Stomach (tissue), 4 donors: ENCODE data around the gene LDLRAD3.

Experiments used
- EP300 ChIP-seq: sonication (generic); formaldehyde crosslinking; IDR thresholded peaks from one replicate; pipeline ENCODE4 v1.6.1; 2017; ENCODE audit warnings: antibody characterized with exemption
- POLR2A ChIP-seq, 4 donors: fragments of 450-650 bp; IDR thresholded peaks; one replicate each; pipeline ENCODE4 v1.6.1; 2016; ENCODE audit warnings: antibody characterized with exemption in 4 of 4, control low read depth in 2 of 4, mild to moderate bottlenecking in 1 of 4, moderate library complexity in 1 of 4
- POLR2AphosphoS5 ChIP-seq, 3 donors: sonication (generic); formaldehyde crosslinking; IDR thresholded peaks; one replicate each; pipeline ENCODE4 v1.6.1; 2016; ENCODE audit warnings: antibody characterized with exemption in 3 of 3
- TF ChIP-seq, protein P1 (sequence below), 7 experiments: fragments of 450-650 bp in 4 of 7; fragments of 200-600 bp in 3 of 7; sonication (generic) in 3 of 7; IDR thresholded peaks; one replicate each; pipeline ENCODE4 v1.5.1; 2016 to 2019; ENCODE audit warnings: antibody characterized with exemption in 7 of 7, control low read depth in 2 of 7, mild to moderate bottlenecking in 1 of 7

DNA sequence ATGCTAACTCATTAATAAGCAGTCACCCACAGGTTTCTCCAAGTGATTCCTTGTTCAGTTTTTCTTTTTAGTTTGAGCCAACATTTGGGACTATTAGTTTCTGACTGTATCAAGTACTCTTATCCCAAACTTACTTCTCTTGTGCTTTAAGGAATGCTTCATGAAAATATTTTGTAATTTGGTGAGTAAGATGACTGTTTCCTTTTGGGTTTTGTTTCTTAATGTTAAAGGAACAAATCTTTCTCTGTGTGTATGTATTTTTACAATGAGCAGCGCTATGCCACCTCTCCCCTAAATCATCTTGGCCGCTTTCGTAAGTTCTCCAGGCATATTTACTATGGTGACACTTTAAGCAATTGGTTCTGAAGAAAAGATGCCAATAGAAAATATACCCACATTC is 72.4 kb downstream of the LDLRAD3 start:
- TF ChIP-seq POLR2AphosphoS5 (IDR thresholded peaks at IDR 0.05) (no peak), POLR2A (IDR thresholded peaks at IDR 0.05) (no peak), EP300 (no peak)
- TF ChIP-seq, protein P1, sequence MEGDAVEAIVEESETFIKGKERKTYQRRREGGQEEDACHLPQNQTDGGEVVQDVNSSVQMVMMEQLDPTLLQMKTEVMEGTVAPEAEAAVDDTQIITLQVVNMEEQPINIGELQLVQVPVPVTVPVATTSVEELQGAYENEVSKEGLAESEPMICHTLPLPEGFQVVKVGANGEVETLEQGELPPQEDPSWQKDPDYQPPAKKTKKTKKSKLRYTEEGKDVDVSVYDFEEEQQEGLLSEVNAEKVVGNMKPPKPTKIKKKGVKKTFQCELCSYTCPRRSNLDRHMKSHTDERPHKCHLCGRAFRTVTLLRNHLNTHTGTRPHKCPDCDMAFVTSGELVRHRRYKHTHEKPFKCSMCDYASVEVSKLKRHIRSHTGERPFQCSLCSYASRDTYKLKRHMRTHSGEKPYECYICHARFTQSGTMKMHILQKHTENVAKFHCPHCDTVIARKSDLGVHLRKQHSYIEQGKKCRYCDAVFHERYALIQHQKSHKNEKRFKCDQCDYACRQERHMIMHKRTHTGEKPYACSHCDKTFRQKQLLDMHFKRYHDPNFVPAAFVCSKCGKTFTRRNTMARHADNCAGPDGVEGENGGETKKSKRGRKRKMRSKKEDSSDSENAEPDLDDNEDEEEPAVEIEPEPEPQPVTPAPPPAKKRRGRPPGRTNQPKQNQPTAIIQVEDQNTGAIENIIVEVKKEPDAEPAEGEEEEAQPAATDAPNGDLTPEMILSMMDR (IDR thresholded peaks at IDR 0.05): no peak
